GM06990 (cell line): ENCODE results near the gene PALD1.

Source experiments
- DNase-seq: peaks from one replicate; pipeline ENCODE4 v3.0.0-alpha.2; 2011; ENCODE audit not compliant: insufficient read length; ENCODE audit errors: extremely low read depth
- H3K27me3 ChIP-seq: replicated peaks from 2 replicates; pipeline ENCODE4 v1.6.0; 2011; ENCODE audit warnings: low read length; ENCODE audit not compliant: control insufficient read depth, insufficient read depth
- H3K36me3 ChIP-seq: 2 replicates; pipeline ENCODE4 v1.5.1; 2011; ENCODE audit warnings: low read length; ENCODE audit not compliant: control insufficient read depth, insufficient read depth
- H3K4me3 ChIP-seq: replicated peaks from 2 replicates; pipeline ENCODE4 v1.5.1; 2011; ENCODE audit warnings: low read depth, mild to moderate bottlenecking, control low read depth, low read length
- TF ChIP-seq, protein P1 (sequence below): IDR thresholded peaks from 2 replicates; pipeline ENCODE4 v1.5.1; 2011; ENCODE audit warnings: low read length, control low read depth, mild to moderate bottlenecking, inconsistent platforms; ENCODE audit not compliant: insufficient read depth, poor library complexity, severe bottlenecking

The PALD1 gene

DNA sequence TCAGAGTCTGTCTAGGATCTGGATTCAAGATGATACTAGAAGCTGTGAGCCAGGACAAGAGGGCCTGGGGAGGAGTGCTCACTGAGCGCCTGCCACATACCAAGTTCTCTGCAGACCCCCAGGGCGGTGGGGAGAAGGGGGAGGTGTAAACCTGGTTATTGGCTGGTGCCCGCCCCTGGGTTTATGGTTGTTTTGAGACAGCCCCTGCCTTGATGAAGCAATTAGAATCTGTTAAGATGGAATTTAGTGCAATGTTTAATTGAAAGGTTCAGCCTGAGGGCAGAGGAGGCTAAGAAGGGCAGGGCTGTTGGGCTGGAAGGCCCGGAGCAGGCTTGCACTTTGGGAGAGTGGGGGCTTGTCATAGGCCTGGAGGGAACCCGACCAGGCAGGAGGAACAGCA is 81.3 kb downstream of the PALD1 start:
- no peak overlapping the region for H3K4me3 ChIP-seq
- no peaks in the 10 kb centered on the region for H3K27me3 ChIP-seq
- H3K36me3 ChIP-seq, result no peaks in the 10 kb centered on the region
- no peak for DNase-seq
- TF ChIP-seq, protein P1, sequence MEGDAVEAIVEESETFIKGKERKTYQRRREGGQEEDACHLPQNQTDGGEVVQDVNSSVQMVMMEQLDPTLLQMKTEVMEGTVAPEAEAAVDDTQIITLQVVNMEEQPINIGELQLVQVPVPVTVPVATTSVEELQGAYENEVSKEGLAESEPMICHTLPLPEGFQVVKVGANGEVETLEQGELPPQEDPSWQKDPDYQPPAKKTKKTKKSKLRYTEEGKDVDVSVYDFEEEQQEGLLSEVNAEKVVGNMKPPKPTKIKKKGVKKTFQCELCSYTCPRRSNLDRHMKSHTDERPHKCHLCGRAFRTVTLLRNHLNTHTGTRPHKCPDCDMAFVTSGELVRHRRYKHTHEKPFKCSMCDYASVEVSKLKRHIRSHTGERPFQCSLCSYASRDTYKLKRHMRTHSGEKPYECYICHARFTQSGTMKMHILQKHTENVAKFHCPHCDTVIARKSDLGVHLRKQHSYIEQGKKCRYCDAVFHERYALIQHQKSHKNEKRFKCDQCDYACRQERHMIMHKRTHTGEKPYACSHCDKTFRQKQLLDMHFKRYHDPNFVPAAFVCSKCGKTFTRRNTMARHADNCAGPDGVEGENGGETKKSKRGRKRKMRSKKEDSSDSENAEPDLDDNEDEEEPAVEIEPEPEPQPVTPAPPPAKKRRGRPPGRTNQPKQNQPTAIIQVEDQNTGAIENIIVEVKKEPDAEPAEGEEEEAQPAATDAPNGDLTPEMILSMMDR, result no peak

DNA sequence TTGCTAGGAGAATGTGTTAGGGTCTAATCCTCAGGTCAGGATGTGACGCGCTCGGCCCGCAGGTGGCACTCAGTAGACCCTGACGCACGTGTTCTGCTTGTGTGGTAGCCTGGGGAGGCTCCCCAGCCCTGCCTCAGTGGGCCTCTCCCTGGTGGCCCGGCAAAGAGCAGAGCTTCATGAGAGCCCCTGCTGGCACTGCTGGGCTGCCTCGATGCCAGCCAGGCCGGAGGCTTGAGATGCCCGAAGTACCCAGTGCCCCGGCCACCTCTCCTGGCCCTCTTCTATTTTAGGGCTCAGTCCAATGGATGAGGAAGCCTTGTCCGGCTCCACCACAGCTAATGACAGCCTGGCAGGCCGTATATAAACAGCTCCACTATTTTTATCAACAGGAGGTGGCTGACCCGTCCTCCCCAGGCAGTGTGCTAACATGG is 82.0 kb downstream of the PALD1 start:
- no peak for DNase-seq
- no peaks in the 10 kb centered on the region for H3K27me3 ChIP-seq
- no peak overlapping the region for H3K4me3 ChIP-seq
- TF ChIP-seq, protein P1, result no peak
- H3K36me3 ChIP-seq, result no peaks in the 10 kb centered on the region

DNA sequence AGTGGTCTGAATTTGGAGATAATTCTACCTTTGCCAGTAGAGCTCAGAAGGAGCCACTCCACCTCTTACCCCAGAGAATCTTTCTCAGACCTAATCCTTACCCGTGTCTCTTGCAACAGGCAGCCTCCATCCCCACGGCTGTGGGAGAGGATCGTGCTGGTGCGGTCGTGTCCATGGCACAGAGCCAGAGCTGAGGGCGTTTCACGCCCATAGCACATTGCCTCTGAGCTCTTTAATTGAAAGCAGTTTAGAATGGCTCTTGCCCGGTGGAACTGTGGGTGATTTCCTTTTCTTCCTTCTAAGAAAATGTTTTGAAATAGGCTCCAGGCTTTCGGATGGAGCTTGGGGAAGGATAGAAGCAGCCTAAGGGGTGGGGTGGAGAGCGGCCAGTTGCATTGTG is 82.5 kb downstream of the PALD1 start:
- no peak overlapping the region for H3K4me3 ChIP-seq
- no peaks in the 10 kb centered on the region for H3K27me3 ChIP-seq
- DNase-seq, result no peak
- TF ChIP-seq, protein P1, result no peak
- no peaks in the 10 kb centered on the region for H3K36me3 ChIP-seq

DNA sequence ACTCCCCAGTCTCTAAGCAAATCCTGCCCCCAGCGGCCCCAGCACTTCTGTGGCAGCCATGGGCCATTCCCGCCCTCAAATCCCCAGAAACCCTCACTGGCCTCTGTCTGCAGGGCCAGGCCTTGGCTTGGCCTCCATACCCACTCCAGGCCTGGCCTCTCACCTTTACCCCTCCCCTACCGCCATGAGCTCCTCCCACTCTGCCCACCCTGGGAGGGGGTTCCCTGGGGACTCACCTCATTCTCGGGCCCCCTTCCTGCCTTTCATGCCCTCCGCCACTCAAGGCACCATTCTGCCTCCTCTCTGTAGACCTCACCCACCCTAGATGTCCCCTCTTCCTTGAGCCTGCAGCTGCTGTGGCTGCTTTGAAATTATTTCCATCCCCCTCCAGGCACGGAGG is 83.0 kb downstream of the PALD1 start:
- DNase-seq, result no peak
- no peaks in the 10 kb centered on the region for H3K27me3 ChIP-seq
- no peak overlapping the region for H3K4me3 ChIP-seq
- no peaks in the 10 kb centered on the region for H3K36me3 ChIP-seq
- TF ChIP-seq, protein P1, result no peak

DNA sequence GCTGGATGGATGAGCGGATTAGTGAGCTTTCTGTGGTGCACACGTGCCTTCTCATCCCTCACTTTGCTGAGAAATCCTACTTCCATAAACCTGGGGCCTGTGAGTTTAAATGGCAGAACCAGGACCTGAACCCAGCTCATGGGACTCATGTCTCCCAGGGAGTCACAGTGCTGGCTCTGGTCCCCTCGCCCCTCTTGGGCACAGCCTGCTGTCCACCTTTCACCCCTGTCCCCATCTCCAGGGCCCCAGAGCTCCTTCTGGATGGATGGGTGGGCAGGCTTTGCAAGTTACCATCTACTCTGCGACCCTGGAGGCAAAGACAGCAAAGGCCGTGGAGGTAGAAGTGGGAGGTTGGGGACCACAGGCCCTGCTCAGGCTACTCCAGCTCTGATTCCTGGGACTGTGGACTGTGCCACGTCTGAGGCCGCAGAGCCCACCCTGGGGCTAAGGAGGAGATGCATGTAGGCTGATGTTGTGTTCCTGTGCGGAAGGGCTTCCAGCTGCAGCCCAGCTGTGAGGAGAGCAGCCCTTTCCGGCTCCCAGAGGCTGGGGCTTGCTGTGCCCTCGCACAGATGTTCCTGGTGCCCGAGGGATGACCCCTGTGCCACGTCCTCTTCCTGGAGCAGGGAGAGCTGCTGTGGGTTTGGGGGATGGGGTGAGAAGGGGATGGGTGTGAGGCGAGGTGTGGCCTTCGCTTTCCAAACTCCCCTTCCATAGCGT is 83.6 kb downstream of the PALD1 start:
- DNase-seq, result no peak
- Histone ChIP-seq H3K36me3 (no peaks in the 10 kb centered on the region; the same call in 1 of the 2 replicates), H3K27me3 (no peaks in the 10 kb centered on the region), H3K4me3 (no peak overlapping the region)
- TF ChIP-seq, protein P1, result no peak
